GM12878 (cell line): Measurements from ENCODE around the gene CEP63. TPM values are rescaled to one million over a fixed set of nuclear protein-coding genes. Genes with fewer than 3 reads are reported as not detected.

Experiments used
- ATAC-seq: fragments of 200-7000 bp; cut with Tn5 transposase; 3 replicates; pipeline ENCODE4 v1.9.1; 2020; ENCODE audit warnings: mild to moderate bottlenecking, moderate library complexity
- BruUV-seq: library from RNA; stranded (reverse); fragments of 400-500 nt; replicated peaks from 2 replicates; lab custom pipeline; 2021; lab: Mats Ljungman, UMichigan
- CTCF ChIA-PET: fragments of 300-600 bp; sonication (Branson Sonifier 250); formaldehyde crosslinking; extraction: SDS; loops from one replicate; lab custom pipeline; 2021; ENCODE audit warnings: inconsistent platforms; lab: Yijun Ruan, JAX
- POLR2A ChIA-PET: fragments of 350-600 bp; formaldehyde crosslinking; extraction: SDS; loops from one replicate; lab custom pipeline; 2021; ENCODE audit warnings: inconsistent platforms; lab: Charles Lee
- RAD21 ChIA-PET: fragments of 300-600 bp; sonication (Branson Sonifier 250); formaldehyde crosslinking; loops from one replicate; lab custom pipeline; 2023; ENCODE audit warnings: antibody characterized with exemption; ENCODE audit not compliant: unreplicated experiment; lab: Charles Lee
- SMC1A ChIA-PET: fragments of 300-600 bp; sonication (Branson Sonifier 250); formaldehyde crosslinking; loops from one replicate; lab custom pipeline; 2023; ENCODE audit not compliant: unreplicated experiment, uncharacterized antibody; lab: Charles Lee
- DNase-seq: peaks from one replicate; pipeline ENCODE4 v3.0.0-alpha.2; 2011; ENCODE audit warnings: low read depth, low spot score
- FAIRE-seq: peaks from 3 replicates; lab custom pipeline; 2011; peaks lifted over from hg19 to GRCh38; lab: Jason Lieb, UNC
- H2AFZ ChIP-seq: 2 replicates; pipeline ENCODE4 v1.6.0; 2011; ENCODE audit warnings: low read depth, low read length, control low read depth; ENCODE audit not compliant: control insufficient read depth
- H3K27ac ChIP-seq: 2 replicates; pipeline ENCODE4 v1.5.1; 2011; ENCODE audit warnings: control low read depth; ENCODE audit not compliant: control insufficient read depth, insufficient read depth
- H3K27me3 ChIP-seq, 2 experiments: replicated peaks in 1 of 2; 2 replicates each; pipeline versions ENCODE4 v1.6.0 to v1.6.1; 2011; ENCODE audit warnings: low read length in 1 of 2; ENCODE audit not compliant: control insufficient read depth in 2 of 2, insufficient read depth in 2 of 2
- H3K36me3 ChIP-seq, 2 experiments: 2 replicates each; pipeline ENCODE4 v1.5.1; 2011; ENCODE audit warnings: low read length in 1 of 2; ENCODE audit not compliant: control insufficient read depth in 2 of 2, insufficient read depth in 2 of 2
- H3K4me1 ChIP-seq: 2 replicates; pipeline ENCODE4 v1.6.1; 2011; ENCODE audit warnings: mild to moderate bottlenecking, low read length, moderate library complexity, mixed read lengths; ENCODE audit not compliant: control insufficient read depth, insufficient read depth
- H3K4me2 ChIP-seq: 2 replicates; pipeline ENCODE4 v1.6.0; 2011; ENCODE audit warnings: control low read depth; ENCODE audit not compliant: control insufficient read depth, insufficient read depth
- H3K4me3 ChIP-seq: fragments of 200-600 bp; sonication (generic); 2 replicates; pipeline ENCODE4 v1.5.1; 2016
- H3K79me2 ChIP-seq: 2 replicates; pipeline ENCODE4 v1.6.0; 2011; ENCODE audit warnings: low read length; ENCODE audit not compliant: control insufficient read depth, insufficient read depth
- H3K9ac ChIP-seq: 2 replicates; pipeline ENCODE4 v1.8.0; 2011; ENCODE audit warnings: low read length, control low read depth, mixed read lengths; ENCODE audit not compliant: control insufficient read depth, insufficient read depth
- H3K9me3 ChIP-seq: replicated peaks from 3 replicates; pipeline ENCODE4 v1.5.1; 2011; ENCODE audit warnings: mild to moderate bottlenecking, low read length; ENCODE audit not compliant: control insufficient read depth, insufficient read depth
- H4K20me1 ChIP-seq: 2 replicates; pipeline ENCODE4 v1.6.0; 2011; ENCODE audit not compliant: control insufficient read depth, insufficient read depth
- EZH2 ChIP-seq: IDR thresholded peaks from 2 replicates; pipeline ENCODE4 v1.6.1; 2012; ENCODE audit warnings: low read depth, mild to moderate bottlenecking, control low read depth, inconsistent platforms, low read length, borderline replicate concordance; ENCODE audit not compliant: control insufficient read depth
- HCFC1 ChIP-seq: fragments of 150-350 bp; IDR thresholded peaks from 2 replicates; pipeline ENCODE4 v1.6.1; 2014; ENCODE audit warnings: low read length
- MTA2 ChIP-seq: fragments of 450-650 bp; IDR thresholded peaks from 2 replicates; pipeline ENCODE4 v1.6.1; 2016; ENCODE audit warnings: low read depth, mild to moderate bottlenecking, moderate library complexity
- NR2F1 ChIP-seq: fragments of 450-650 bp; conservative IDR thresholded peaks from 2 replicates; pipeline ENCODE4 v1.6.1; 2017; ENCODE audit warnings: mild to moderate bottlenecking
- RAD21 ChIP-seq: IDR thresholded peaks from 2 replicates; pipeline ENCODE4 v1.6.1; 2011; ENCODE audit warnings: mild to moderate bottlenecking, low read depth, low read length, moderate library complexity; ENCODE audit not compliant: insufficient read depth
- RCOR1 ChIP-seq: conservative IDR thresholded peaks from 2 replicates; pipeline ENCODE4 v1.6.1; 2012; ENCODE audit warnings: low read depth, low read length, improper control_type of control experiment
- RUNX3 ChIP-seq: IDR thresholded peaks from 2 replicates; pipeline ENCODE4 v1.6.1; 2012; ENCODE audit warnings: low read length, inconsistent platforms
- SMC3 ChIP-seq: IDR thresholded peaks from 2 replicates; pipeline ENCODE4 v1.6.1; 2011; ENCODE audit warnings: low read length, improper control_type of control experiment, borderline replicate concordance
- TCF3 ChIP-seq: IDR thresholded peaks from 2 replicates; pipeline ENCODE4 v1.6.1; 2012; ENCODE audit warnings: low read depth, mild to moderate bottlenecking, low read length, borderline replicate concordance; ENCODE audit not compliant: insufficient read depth
- YY1 ChIP-seq: IDR thresholded peaks from 2 replicates; pipeline ENCODE4 v1.6.1; 2011; ENCODE audit warnings: low read depth, mild to moderate bottlenecking, low read length
- ZSCAN29 ChIP-seq: fragments of 450-650 bp; IDR thresholded peaks from 2 replicates; pipeline ENCODE4 v1.6.1; 2017; ENCODE audit warnings: mild to moderate bottlenecking, moderate library complexity
- WGBS: methylation state at CpG from one replicate; pipeline ENCODE4 v1.1.6; 2016; ENCODE audit warnings: low lambda C conversion rate; ENCODE audit not compliant: insufficient replicate concordance, insufficient coverage; ENCODE audit errors: missing lambda C conversion rate; 5-methylcytosine and 5-hydroxymethylcytosine counted together
- in situ Hi-C: fragments of 300-500 bp; cut with MboI; formaldehyde crosslinking; loops from 9 replicates; pipeline ENCODE4 v1.14.3; 2018; ENCODE audit warnings: mixed read lengths
- intact Hi-C: fragments of 100-400 bp; cut with micrococcal nuclease; formaldehyde crosslinking; loops from one replicate; pipeline ENCODE4 v1.14.2; 2022; ENCODE audit not compliant: unreplicated experiment
- polyA plus RNA-seq, 11 experiments: library from polyadenylated mRNA; depleted of rRNA in 4 of 11; unstranded in 6 of 11; stranded (reverse) in 5 of 11; fragments of >200 nt; fragmentation: Nextera tagmentation in 4 of 11; fragmentation: Illumina TruSeq in 1 of 11; extraction: Ambion mirVana in 4 of 11; extraction: Trizol in 1 of 11; gene quantifications; 1 replicate in 1 of 11; 2 replicates in 10 of 11; pipeline versions ENCODE4 v1.2.1 to v1.2.3, GENCODE V29; 2011 to 2016; ENCODE audit warnings: inconsistent platforms in 2 of 11, missing spikeins in 2 of 11, low read depth in 1 of 11
- total RNA-seq, 4 experiments: library from RNA; depleted of rRNA in 3 of 4; stranded (reverse); fragments of >200 nt in 3 of 4; fragmentation: Illumina TruSeq in 1 of 4; extraction: Trizol in 1 of 4; gene quantifications; 2 replicates each; pipeline versions ENCODE4 v1.2.1 to v1.2.3, GENCODE V29; 2013 to 2021
- TF ChIP-seq, protein P1 (sequence below), 3 experiments: IDR thresholded peaks in 2 of 3; conservative IDR thresholded peaks in 1 of 3; 2 replicates each; pipeline ENCODE4 v1.5.1; 2011; ENCODE audit warnings: low read depth in 3 of 3, low read length in 3 of 3, mild to moderate bottlenecking in 3 of 3, control low read depth in 2 of 3, moderate library complexity in 2 of 3, inconsistent platforms in 1 of 3, mixed read lengths in 1 of 3; ENCODE audit not compliant: control insufficient read depth in 2 of 3, insufficient read depth in 1 of 3; ENCODE audit errors: extremely low read depth in 1 of 3
- TF ChIP-seq, protein P2 (sequence below): fragments of 150-350 bp; IDR thresholded peaks from 2 replicates; pipeline ENCODE4 v1.6.1; 2014; ENCODE audit warnings: mild to moderate bottlenecking, low read depth, low read length
- TF ChIP-seq, protein P3 (sequence below): fragments of 450-650 bp; IDR thresholded peaks from 2 replicates; pipeline ENCODE4 v1.6.1; 2018; ENCODE audit warnings: borderline replicate concordance, mild to moderate bottlenecking; ENCODE audit not compliant: partially characterized antibody
- TF ChIP-seq, protein P4 (sequence below): IDR thresholded peaks from 2 replicates; pipeline ENCODE4 v1.6.1; 2012; ENCODE audit warnings: low read length, inconsistent platforms

CEP63 gene
- total and polyA plus RNA-seq, 10 of the 15 experiments (the other 5 are each of a cell fraction or from before 2014, with no cell fraction given): 14.0 to 36.9 (median 26.8) TPM

DNA sequence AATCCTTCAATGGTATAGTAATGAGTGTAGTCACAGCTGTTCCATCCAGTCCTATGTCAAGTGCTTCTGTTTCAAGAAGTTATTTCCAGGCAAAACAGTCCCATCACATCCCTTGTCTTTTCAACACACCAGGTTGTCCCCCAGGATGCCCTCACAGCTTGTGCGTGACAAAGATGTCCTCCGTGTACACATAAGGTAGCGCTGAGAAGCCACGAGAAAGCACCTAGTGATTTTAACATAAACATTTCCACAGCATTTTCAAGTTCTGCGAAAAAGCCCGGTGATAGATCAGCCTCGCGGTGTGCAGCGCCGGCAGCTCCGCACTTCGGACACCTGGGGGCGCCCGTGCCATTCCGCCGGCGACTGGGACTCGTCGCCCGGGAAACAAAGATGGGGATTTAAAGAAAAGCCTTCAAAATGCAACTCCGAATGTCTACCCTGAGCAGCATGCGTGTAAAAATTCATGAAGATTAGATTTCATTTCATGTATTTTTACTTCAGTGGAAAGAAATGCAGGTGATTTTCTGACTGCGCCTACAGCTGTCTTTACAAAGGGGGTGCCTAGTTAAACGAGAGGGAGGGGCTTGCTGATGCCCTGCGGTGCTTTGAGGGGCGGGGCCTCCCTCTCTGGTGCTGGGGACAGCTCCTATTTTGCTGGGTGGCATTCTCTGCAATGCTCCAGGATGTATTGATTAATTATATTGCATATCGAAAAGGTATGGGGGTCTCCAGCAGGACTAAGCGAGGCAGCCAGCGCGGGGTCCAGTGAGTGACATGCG, 115.0 kb downstream of the CEP63 start:
- H2AFZ ChIP-seq: no peak overlapping the region
- BruUV-seq: no TSS peak
- peak; percentile 27 for FAIRE-seq
- H3K9me3 ChIP-seq: no peaks in the 10 kb centered on the region
- no peaks in the 10 kb centered on the region for H3K79me2 ChIP-seq
- H3K27ac ChIP-seq: no peak overlapping the region
- intact Hi-C loops: loop anchor here (1.0 to 5.0 kb wide), 5 partner anchors 40 to 1441 kb away; no protein-coding TSS in a partner anchor
- ChIA-PET POLR2A (no interaction called here), RAD21 (interaction anchor here (0.6 to 3.4 kb wide), 10 partner anchors 36 to 1470 kb away, joined by 3 to 29 read pairs (median 4); partner anchors contain the start of gene EPHB1), SMC1A (interaction anchor here (0.8 to 4.0 kb wide), 7 partner anchors 10 to 1441 kb away, joined by 3 to 17 read pairs (median 5); no protein-coding TSS in a partner anchor), CTCF (interaction anchor here (0.6 to 3.3 kb wide), 18 partner anchors 9 to 1442 kb away, joined by 3 to 27 read pairs (median 4); partner anchors contain the start of gene EPHB1)
- peak; percentile 94 for ATAC-seq
- H3K4me1 ChIP-seq: no peaks in the 10 kb centered on the region
- H3K9ac ChIP-seq: no peak overlapping the region
- H3K27me3 ChIP-seq: no peaks in the 10 kb centered on the region
- in situ Hi-C loops: loop anchor here (5.0 to 10.0 kb wide), 2 partner anchors 904 to 1286 kb away; no protein-coding TSS in a partner anchor
- H3K4me3 ChIP-seq: no peak overlapping the region
- H3K4me2 ChIP-seq: no peak overlapping the region
- 20% methylated on average over 31 of the region's 31 CpGs for WGBS
- DNase-seq: no peak
- no peaks in the 10 kb centered on the region for H3K36me3 ChIP-seq
- no peaks in the 10 kb centered on the region for H4K20me1 ChIP-seq
- TF ChIP-seq EZH2 (no peak), NR2F1 (no peak), RUNX3 (no peak), TCF3 (no peak), HCFC1 (no peak), YY1 (peak; percentile 76), ZSCAN29 (no peak), SMC3 (peak; percentile 82), RAD21 (peak; percentile 90), MTA2 (no peak), RCOR1 (no peak)
- TF ChIP-seq, protein P1, sequence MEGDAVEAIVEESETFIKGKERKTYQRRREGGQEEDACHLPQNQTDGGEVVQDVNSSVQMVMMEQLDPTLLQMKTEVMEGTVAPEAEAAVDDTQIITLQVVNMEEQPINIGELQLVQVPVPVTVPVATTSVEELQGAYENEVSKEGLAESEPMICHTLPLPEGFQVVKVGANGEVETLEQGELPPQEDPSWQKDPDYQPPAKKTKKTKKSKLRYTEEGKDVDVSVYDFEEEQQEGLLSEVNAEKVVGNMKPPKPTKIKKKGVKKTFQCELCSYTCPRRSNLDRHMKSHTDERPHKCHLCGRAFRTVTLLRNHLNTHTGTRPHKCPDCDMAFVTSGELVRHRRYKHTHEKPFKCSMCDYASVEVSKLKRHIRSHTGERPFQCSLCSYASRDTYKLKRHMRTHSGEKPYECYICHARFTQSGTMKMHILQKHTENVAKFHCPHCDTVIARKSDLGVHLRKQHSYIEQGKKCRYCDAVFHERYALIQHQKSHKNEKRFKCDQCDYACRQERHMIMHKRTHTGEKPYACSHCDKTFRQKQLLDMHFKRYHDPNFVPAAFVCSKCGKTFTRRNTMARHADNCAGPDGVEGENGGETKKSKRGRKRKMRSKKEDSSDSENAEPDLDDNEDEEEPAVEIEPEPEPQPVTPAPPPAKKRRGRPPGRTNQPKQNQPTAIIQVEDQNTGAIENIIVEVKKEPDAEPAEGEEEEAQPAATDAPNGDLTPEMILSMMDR (IDR thresholded peaks at IDR 0.05 in 2 of 3, conservative IDR thresholded peaks at IDR 0.05 in 1 of 3; ENCODE audit: control insufficient read depth in 2 of 3, extremely low read depth in 1 of 3, insufficient read depth in 1 of 3, low read depth in 3 of 3, low read length in 3 of 3): peak; percentile 91 to 96 (median 92)
- TF ChIP-seq, protein P2, sequence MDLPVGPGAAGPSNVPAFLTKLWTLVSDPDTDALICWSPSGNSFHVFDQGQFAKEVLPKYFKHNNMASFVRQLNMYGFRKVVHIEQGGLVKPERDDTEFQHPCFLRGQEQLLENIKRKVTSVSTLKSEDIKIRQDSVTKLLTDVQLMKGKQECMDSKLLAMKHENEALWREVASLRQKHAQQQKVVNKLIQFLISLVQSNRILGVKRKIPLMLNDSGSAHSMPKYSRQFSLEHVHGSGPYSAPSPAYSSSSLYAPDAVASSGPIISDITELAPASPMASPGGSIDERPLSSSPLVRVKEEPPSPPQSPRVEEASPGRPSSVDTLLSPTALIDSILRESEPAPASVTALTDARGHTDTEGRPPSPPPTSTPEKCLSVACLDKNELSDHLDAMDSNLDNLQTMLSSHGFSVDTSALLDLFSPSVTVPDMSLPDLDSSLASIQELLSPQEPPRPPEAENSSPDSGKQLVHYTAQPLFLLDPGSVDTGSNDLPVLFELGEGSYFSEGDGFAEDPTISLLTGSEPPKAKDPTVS: no peak
- TF ChIP-seq, protein P3, sequence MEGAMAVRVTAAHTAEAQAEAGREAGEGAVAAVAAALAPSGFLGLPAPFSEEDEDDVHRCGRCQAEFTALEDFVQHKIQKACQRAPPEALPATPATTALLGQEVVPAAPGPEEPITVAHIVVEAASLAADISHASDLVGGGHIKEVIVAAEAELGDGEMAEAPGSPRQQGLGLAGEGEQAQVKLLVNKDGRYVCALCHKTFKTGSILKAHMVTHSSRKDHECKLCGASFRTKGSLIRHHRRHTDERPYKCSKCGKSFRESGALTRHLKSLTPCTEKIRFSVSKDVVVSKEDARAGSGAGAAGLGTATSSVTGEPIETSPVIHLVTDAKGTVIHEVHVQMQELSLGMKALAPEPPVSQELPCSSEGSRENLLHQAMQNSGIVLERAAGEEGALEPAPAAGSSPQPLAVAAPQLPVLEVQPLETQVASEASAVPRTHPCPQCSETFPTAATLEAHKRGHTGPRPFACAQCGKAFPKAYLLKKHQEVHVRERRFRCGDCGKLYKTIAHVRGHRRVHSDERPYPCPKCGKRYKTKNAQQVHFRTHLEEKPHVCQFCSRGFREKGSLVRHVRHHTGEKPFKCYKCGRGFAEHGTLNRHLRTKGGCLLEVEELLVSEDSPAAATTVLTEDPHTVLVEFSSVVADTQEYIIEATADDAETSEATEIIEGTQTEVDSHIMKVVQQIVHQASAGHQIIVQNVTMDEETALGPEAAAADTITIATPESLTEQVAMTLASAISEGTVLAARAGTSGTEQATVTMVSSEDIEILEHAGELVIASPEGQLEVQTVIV: no peak
- TF ChIP-seq, protein P4, sequence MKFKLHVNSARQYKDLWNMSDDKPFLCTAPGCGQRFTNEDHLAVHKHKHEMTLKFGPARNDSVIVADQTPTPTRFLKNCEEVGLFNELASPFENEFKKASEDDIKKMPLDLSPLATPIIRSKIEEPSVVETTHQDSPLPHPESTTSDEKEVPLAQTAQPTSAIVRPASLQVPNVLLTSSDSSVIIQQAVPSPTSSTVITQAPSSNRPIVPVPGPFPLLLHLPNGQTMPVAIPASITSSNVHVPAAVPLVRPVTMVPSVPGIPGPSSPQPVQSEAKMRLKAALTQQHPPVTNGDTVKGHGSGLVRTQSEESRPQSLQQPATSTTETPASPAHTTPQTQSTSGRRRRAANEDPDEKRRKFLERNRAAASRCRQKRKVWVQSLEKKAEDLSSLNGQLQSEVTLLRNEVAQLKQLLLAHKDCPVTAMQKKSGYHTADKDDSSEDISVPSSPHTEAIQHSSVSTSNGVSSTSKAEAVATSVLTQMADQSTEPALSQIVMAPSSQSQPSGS: no peak
